HepG2 (cell line): ENCODE data around the gene EPHA10. TPM values are rescaled to one million over a fixed set of nuclear protein-coding genes. Genes with fewer than 3 reads are reported as not detected.

ENCODE experiments used
- ATAC-seq: fragments of 200-7000 bp; cut with Tn5 transposase; 3 replicates; pipeline ENCODE4 v1.9.1; 2020; ENCODE audit warnings: mild to moderate bottlenecking, moderate library complexity
- Bru-seq: library from RNA; stranded (reverse); fragments of 400-500 nt; gene quantifications from one replicate; lab custom pipeline; 2021; lab: Mats Ljungman, UMichigan
- BruChase-seq, 2 experiments: library from RNA; stranded (reverse); fragments of 400-500 nt; gene quantifications; one replicate each; lab custom pipeline; 2021; lab: Mats Ljungman, UMichigan
- BruUV-seq: library from RNA; stranded (reverse); fragments of 400-500 nt; replicated peaks from 2 replicates; lab custom pipeline; 2021; lab: Mats Ljungman, UMichigan
- CTCF ChIA-PET: fragments of 300-600 bp; formaldehyde crosslinking; extraction: SDS; loops from one replicate; lab custom pipeline; 2021; ENCODE audit warnings: low total read pairs, inconsistent platforms, low intra/inter-chr PET ratio; lab: Yijun Ruan, JAX
- POLR2A ChIA-PET: fragments of 350-600 bp; sonication (Branson Sonifier 250); formaldehyde crosslinking; loops from one replicate; lab custom pipeline; 2020; ENCODE audit warnings: antibody characterized with exemption, inconsistent platforms; lab: Yijun Ruan, JAX
- DNase-seq: peaks from one replicate; pipeline ENCODE4 v3.0.0-alpha.2; 2015; ENCODE audit warnings: low spot score
- FAIRE-seq: peaks from 3 replicates; lab custom pipeline; 2011; peaks lifted over from hg19 to GRCh38; lab: Jason Lieb, UNC
- H2AFZ ChIP-seq: one replicate; pipeline ENCODE4 v1.6.1; 2011; ENCODE audit warnings: low read length, inconsistent platforms
- H3K27ac ChIP-seq: fragments of 300-600 bp; 3 replicates; pipeline ENCODE4 v1.8.0; 2011; ENCODE audit warnings: mixed run types, mild to moderate bottlenecking, mixed read lengths, low read length, inconsistent platforms; ENCODE audit not compliant: insufficient read depth; ENCODE audit errors: extremely low read length
- H3K27me3 ChIP-seq, 2 experiments: fragments of 200-600 bp in 1 of 2; 2 replicates in 1 of 2; 3 replicates in 1 of 2; pipeline versions ENCODE4 v1.6.0 to v1.8.0; 2011; ENCODE audit warnings: low read length in 2 of 2, mild to moderate bottlenecking in 2 of 2, moderate library complexity in 2 of 2, inconsistent platforms in 1 of 2; ENCODE audit not compliant: insufficient read depth in 2 of 2, control insufficient read depth in 1 of 2
- H3K36me3 ChIP-seq, 2 experiments: fragments of 200-600 bp in 1 of 2; replicated peaks in 1 of 2; 2 replicates in 1 of 2; 3 replicates in 1 of 2; pipeline versions ENCODE4 v1.5.1 to v1.8.0; 2011; ENCODE audit warnings: low read length in 2 of 2, inconsistent platforms in 1 of 2; ENCODE audit not compliant: insufficient read depth in 2 of 2, control insufficient read depth in 1 of 2
- H3K4me1 ChIP-seq: 2 replicates; pipeline ENCODE4 v1.5.1; 2012; ENCODE audit warnings: low read length, inconsistent platforms; ENCODE audit not compliant: insufficient read depth
- H3K4me2 ChIP-seq: 2 replicates; pipeline ENCODE4 v1.6.0; 2011; ENCODE audit warnings: low read depth, low read length, inconsistent platforms
- H3K4me3 ChIP-seq, 3 experiments: fragments of 200-600 bp in 1 of 3; sonication (generic), shearing (Covaris generic) in 1 of 3; replicated peaks in 1 of 3; 2 replicates each; pipeline ENCODE4 v1.5.1; 2011 to 2016; ENCODE audit warnings: low read length in 3 of 3, inconsistent platforms in 2 of 3, low read depth in 2 of 3, mild to moderate bottlenecking in 2 of 3, control low read depth in 1 of 3, mixed read lengths in 1 of 3; ENCODE audit not compliant: insufficient read depth in 1 of 3
- H3K79me2 ChIP-seq: one replicate; pipeline ENCODE4 v1.6.1; 2011; ENCODE audit warnings: low read length, inconsistent platforms; ENCODE audit not compliant: insufficient read depth
- H3K9ac ChIP-seq: 2 replicates; pipeline ENCODE4 v1.6.0; 2011; ENCODE audit warnings: mild to moderate bottlenecking, low read depth, low read length, inconsistent platforms; ENCODE audit not compliant: insufficient read depth
- H3K9me3 ChIP-seq: 2 replicates; pipeline ENCODE4 v1.5.1; 2012; ENCODE audit warnings: mild to moderate bottlenecking, low read length
- H4K20me1 ChIP-seq: 2 replicates; pipeline ENCODE4 v1.6.0; 2011; ENCODE audit warnings: inconsistent platforms, mild to moderate bottlenecking, low read length, moderate library complexity; ENCODE audit not compliant: insufficient read depth
- PRMT3 ChIP-seq: sonication (generic); formaldehyde crosslinking; IDR thresholded peaks from 2 replicates; pipeline ENCODE4 v1.8.1; 2022; ENCODE audit warnings: low read depth, mild to moderate bottlenecking, moderate library complexity, missing genetic modification reagents, borderline replicate concordance
- WGBS: methylation state at CpG from one replicate; pipeline ENCODE4 v1.1.6; 2017; ENCODE audit warnings: low lambda C conversion rate; 5-methylcytosine and 5-hydroxymethylcytosine counted together
- in situ Hi-C: cut with HindIII; loops from 2 replicates; pipeline ENCODE4 v1.10.0; 2017; ENCODE audit warnings: low pct_unique_long_range_greater_than_20kb; ENCODE audit not compliant: extremely low pct_ligation_motif_present
- intact Hi-C: fragments of 100-400 bp; cut with micrococcal nuclease; formaldehyde crosslinking; loops from one replicate; pipeline ENCODE4 v1.10.0; 2022; ENCODE audit not compliant: unreplicated experiment
- long read RNA-seq, 2 experiments: library from RNA in 1 of 2; library from polyadenylated mRNA in 1 of 2; stranded (forward) in 1 of 2; unstranded in 1 of 2; transcript quantifications; one replicate each; pipeline ENCODE4 v2.0.0, GENCODE V29; 2019 to 2022
- polyA minus RNA-seq, 3 experiments: library from RNA; depleted of rRNA, polyadenylated mRNA; stranded (reverse); fragments of >200 nt; gene quantifications; 2 replicates each; pipeline ENCODE4 v1.2.3, GENCODE V29; 2011; ENCODE audit warnings: low replicate concordance in 1 of 3
- polyA plus RNA-seq, 8 experiments: library from polyadenylated mRNA; depleted of rRNA in 3 of 8; stranded (reverse) in 7 of 8; unstranded in 1 of 8; fragments of >200 nt; fragmentation: Illumina TruSeq in 4 of 8; extraction: Trizol in 4 of 8; gene quantifications; 2 replicates each; pipeline versions ENCODE4 v1.2.1 to v1.2.3, GENCODE V29; 2011 to 2016; ENCODE audit warnings: low read depth in 4 of 8, missing spikeins in 1 of 8, mixed read lengths in 1 of 8; ENCODE audit not compliant: insufficient read depth in 1 of 8
- total RNA-seq, 5 experiments: library from RNA; depleted of rRNA; stranded (reverse); fragments of >200 nt; fragmentation: Illumina TruSeq; extraction: Trizol; gene quantifications; 2 replicates each; pipeline ENCODE4 v1.2.3, GENCODE V29; 2016; ENCODE audit warnings: low read depth in 1 of 5

Gene EPHA10
- total RNA-seq (2016; rRNA removed; fragmentation: Illumina TruSeq; extraction: Trizol) = 0.08 and 0.58 TPM in 2 replicates
- total RNA-seq (2016; cell fraction: cytosol; rRNA removed; fragmentation: Illumina TruSeq; extraction: Trizol; ENCODE audit: low read depth) = 0.10 TPM in 1 of 2 replicates, not detected in the other
- total RNA-seq (2016; cell fraction: insoluble cytoplasmic fraction; rRNA removed; fragmentation: Illumina TruSeq; extraction: Trizol) = 0.17 and 0.19 TPM in 2 replicates
- total RNA-seq (2016; cell fraction: membrane; rRNA removed; fragmentation: Illumina TruSeq; extraction: Trizol) = 0.10 and 0.15 TPM in 2 replicates
- total RNA-seq (2016; cell fraction: nucleus; rRNA removed; fragmentation: Illumina TruSeq; extraction: Trizol) = 0.25 and 0.40 TPM in 2 replicates
- 0.11 and 0.29 TPM in 2 replicates for polyA plus RNA-seq (2011; rRNA removed)
- polyA plus RNA-seq (2011; cell fraction: cytosol; rRNA removed) = 0.08 and 0.09 TPM in 2 replicates
- 1.4 and 2.3 TPM in 2 replicates for polyA plus RNA-seq (2011; cell fraction: nucleus; rRNA removed)
- 0.09 and 0.15 TPM in 2 replicates for polyA plus RNA-seq (2012)
- polyA plus RNA-seq (2016; cell fraction: cytosol; fragmentation: Illumina TruSeq; extraction: Trizol; ENCODE audit: low read depth) = 0.01 TPM in 1 of 2 replicates, not detected in the other
- 0.08 TPM in 1 of 2 replicates, not detected in the other for polyA plus RNA-seq (2016; cell fraction: insoluble cytoplasmic fraction; fragmentation: Illumina TruSeq; extraction: Trizol; ENCODE audit: low read depth)
- polyA plus RNA-seq (2016; cell fraction: membrane; fragmentation: Illumina TruSeq; extraction: Trizol; ENCODE audit: low read depth) = 0.12 TPM in 1 of 2 replicates, not detected in the other
- polyA plus RNA-seq (2016; cell fraction: nucleus; fragmentation: Illumina TruSeq; extraction: Trizol; ENCODE audit: insufficient read depth, low read depth) = 0.40 and 0.52 TPM in 2 replicates
- polyA minus RNA-seq (2011; rRNA and poly(A)+ RNA removed; ENCODE audit: low replicate concordance) = 0.08 and 0.63 TPM in 2 replicates
- polyA minus RNA-seq (2011; cell fraction: cytosol; rRNA and poly(A)+ RNA removed) = not detected in 2 replicates
- 0.26 TPM in 1 of 2 replicates, not detected in the other for polyA minus RNA-seq (2011; cell fraction: nucleus; rRNA and poly(A)+ RNA removed)
- Bru-seq, nascent RNA = percentile 22 among the genes with signal in this experiment
- BruChase-seq, experiment 1, labeled RNA remaining after a 6-hour chase = percentile 20 among the genes with signal in this experiment
- percentile 20 among the genes with signal in this experiment for BruChase-seq, experiment 2, labeled RNA remaining after a 2-hour chase
- long read RNA-seq, experiment 1 = 0 reads
- long read RNA-seq, experiment 2 = 0 reads

DNA sequence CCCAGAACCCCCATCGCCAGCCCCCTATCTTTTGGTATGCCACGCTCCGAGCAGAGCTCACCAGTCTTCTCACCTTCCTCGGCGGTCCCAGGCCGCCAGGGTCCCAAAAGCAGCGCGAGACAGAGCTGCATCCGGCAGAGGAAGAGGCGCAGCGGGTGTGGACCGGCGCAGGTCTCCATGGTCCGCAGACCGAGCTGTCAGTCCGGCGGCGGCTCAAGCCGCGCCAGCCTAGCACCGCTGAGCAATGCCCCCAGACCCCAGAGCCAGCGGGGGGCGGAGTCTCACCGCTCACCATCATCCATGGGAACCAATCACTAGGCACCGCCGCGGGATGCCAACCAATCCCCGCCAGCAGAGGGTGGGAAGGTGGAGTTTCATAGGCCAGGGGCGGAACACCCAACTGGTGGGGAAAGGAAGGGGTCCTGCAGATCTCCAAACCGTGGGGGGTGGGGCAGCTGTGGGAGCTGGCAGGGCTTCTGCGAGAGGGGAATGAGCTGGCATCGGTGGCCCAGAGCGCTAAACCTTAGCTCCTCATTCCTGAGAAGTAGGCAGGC, at the start of gene EPHA10:
TSS of gene EPHA10 (minus strand) at position 233 of the 554 bp plus-strand sequence. CDS start at position 179, 54 bp downstream.
- in situ Hi-C loops = no loop called here
- H3K4me1 ChIP-seq = peaks cover 6% of the 10 kb centered on the region; the same call in 1 of the 2 replicates
- intact Hi-C loops = no loop called here
- ChIA-PET CTCF (no interaction called here), POLR2A (interaction anchor here (1.6 kb wide), 1 partner anchor 75 kb away, joined by 5 read pairs; a partner anchor contains a TSS)
- no peaks in the 10 kb centered on the region for H3K79me2 ChIP-seq
- H3K4me3 ChIP-seq = peak within 1 kb of the TSS in 1 of 3 experiments; percentile 2; a peak in 1 of 6 replicates
- no peak for FAIRE-seq
- H3K9ac ChIP-seq = no peak within 1 kb of the TSS
- H3K27me3 ChIP-seq = peaks cover 0 to 45% of the 10 kb centered on the region in 2 experiments; a peak in 4 of 5 replicates
- no peak for DNase-seq
- TF ChIP-seq PRMT3 (CRISPR knock-in tag) = no peak
- TF ChIP-seq, all 625 proteins: peak for 0
- H3K9me3 ChIP-seq = no peaks in the 10 kb centered on the region
- peak within 1 kb of the TSS; percentile 45 for H3K4me2 ChIP-seq
- no peaks in the 10 kb centered on the region for H3K36me3 ChIP-seq
- no peak for ATAC-seq
- WGBS = 45% methylated on average over 17 of the region's 33 CpGs
- no peak within 1 kb of the TSS for H3K27ac ChIP-seq
- BruUV-seq = no TSS peak
- no peak within 1 kb of the TSS for H2AFZ ChIP-seq
- H4K20me1 ChIP-seq = no peaks in the 10 kb centered on the region
